GM11168 (cell line): ENCODE results near the gene SARNP.

Experiments used
- in situ Hi-C: fragments of 300-500 bp; cut with MboI; formaldehyde crosslinking; loops from one replicate; pipeline ENCODE4 v1.12.0; 2022; ENCODE audit warnings: low sequenced_read_pairs; ENCODE audit not compliant: unreplicated experiment

SARNP gene

DNA sequence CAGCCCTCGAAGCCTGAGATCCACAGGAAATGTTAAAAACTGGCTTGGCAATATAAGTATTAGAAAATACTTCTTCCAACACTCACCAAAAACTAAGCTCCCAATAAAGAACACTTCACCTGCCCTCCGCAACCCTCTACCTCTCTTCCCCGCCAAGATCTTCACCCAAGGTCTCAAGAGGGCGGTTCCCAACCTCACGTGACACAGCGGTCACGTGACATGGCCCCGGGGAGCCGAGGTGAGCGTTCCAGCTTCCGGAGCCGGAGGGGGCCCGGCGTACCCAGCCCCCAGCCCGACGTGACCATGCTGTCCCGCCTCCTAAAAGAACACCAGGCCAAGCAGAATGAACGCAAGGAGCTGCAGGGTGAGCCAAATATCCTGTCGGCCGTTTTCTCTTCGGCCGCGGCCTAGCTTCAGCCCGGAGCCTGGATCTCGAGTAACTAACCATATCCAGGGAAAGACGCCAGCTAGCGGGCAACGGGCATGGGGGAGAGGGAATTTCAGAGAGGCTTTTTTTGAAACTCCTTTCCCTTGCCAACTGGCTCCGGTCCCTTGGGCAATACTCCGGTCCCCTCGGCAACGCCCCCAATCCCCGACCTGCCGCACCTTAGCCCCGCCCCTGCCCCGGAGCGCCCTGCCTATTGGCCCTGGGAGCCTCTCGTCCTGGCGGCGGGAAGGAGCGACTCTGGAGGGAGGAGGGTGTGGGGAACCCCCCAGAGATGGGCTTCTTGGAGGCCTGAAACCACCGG, 101.5 kb downstream of the SARNP start, which contains the start of gene BLOC1S1:
BLOC1S1 (plus strand) TSS at position 214 of the 749 bp plus-strand sequence; CDS start at position 220, 6 bp downstream.
- in situ Hi-C loops = no loop called here

DNA sequence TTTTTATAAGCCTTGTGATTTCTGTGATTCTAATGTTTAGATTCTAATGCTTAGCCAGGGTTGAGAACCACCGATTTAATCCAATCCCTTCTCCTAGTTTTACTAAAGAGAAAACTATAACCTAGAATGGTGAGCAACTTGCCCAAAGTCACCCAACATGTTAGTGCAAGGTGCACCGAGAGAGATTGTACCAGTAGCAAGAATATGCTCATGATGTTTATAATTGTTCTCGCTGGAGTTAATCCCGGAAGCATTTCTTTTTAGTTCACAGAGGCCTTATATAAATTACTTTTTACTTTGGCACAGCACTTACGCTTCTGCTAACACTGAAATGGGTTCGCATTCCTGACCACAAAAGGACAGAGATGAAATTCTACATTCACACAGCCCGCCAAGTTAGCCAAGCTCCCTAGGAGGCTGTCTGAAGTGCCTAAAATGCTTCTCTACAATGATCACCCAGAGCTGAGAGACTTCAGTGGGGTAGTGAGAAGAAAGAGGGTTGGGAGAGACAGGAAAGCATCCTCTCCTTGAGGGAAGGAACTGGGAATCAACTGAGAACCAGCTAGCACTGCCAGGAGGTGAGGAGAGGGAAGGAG, 102.3 kb downstream of the SARNP start:
- in situ Hi-C loops = no loop called here

DNA sequence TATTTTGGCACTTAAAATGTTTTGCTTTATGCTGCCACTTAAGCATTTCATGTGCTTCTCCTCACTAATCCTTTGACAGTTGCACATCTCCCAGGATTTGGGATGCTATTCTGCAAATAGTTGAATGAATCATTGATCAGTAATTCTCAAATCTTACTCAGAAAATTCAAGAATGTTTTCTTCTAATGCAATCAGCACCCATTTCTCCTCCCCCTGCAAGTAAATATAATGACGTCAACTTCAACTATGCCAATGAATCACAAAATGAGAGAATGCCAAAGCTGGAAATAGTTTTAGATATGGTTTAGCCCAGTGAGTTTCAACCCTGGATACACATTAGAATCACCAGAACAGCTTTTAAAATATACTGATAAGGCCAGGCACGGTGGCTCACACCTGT, 103.8 kb downstream of the SARNP start:
- in situ Hi-C loops = no loop called here

DNA sequence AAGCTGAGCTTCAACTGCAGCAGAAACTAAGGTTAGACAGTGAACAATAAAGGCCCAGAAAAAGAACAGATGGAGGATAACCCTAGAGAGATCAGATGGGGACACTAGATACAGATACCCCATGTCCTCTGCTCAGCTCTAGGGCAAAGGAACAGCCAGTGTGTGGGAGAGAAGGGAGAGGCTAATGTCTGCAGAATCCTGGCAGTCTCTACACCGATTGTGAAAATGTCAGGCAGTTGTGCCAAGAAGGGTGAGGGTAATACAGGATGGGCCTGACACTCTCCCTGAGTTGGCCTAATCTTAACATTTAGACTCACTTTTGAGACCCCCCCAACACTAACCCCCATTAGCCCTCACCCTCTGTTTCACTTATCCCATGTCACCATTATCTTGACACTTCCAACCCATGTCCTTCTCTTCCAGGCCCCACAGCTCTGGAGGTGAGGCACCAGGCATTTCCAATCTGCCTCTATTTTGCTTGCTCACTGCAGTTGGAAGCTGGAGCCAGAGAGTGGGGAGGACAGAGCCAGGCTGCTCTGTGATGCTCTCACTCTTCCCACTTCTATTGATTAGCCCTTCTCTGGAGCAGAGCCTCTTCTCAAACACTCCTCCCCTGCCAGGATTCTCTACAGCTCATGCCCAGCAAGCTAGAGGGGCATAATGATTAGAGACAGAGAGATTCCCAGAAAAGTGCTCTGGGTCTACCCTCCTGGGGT, 104.7 kb downstream of the SARNP start:
- in situ Hi-C loops = no loop called here

DNA sequence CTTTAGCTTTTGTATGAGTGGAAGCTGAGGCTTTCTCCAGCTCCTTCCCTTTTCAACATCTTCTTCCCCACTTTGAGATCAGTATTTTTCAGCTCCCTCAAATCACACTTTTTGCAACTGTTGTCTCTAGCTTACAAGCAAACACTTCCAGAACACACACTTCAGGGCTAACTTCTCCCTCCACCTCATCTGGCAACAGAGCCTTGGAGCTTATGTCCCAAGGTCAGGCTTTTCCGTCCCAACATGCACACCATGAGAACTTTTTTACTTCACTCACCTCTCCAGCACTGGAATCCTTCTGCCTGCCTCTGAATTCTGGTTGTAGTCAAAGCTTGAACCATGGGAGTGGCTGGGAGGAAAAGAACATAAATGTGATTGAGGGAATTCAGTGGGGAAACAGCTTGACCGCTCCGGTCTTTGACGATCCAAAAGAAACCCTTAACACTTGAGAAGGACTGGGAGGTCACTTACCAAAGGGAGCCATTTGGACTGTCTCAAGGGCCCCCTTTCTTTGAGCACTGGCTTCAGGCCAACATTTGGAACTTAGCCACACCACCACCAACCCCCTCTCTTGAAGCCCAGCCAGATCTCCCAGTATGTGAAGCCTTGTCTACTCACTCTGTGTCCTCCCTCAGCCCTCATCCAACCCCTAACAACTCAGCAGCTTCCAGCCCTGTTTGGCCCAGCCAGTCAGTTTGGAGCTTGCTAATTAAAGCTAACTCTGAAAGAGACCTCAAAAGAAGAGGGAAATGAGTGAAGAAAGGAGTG, 105.6 kb downstream of the SARNP start:
- in situ Hi-C loops = no loop called here

DNA sequence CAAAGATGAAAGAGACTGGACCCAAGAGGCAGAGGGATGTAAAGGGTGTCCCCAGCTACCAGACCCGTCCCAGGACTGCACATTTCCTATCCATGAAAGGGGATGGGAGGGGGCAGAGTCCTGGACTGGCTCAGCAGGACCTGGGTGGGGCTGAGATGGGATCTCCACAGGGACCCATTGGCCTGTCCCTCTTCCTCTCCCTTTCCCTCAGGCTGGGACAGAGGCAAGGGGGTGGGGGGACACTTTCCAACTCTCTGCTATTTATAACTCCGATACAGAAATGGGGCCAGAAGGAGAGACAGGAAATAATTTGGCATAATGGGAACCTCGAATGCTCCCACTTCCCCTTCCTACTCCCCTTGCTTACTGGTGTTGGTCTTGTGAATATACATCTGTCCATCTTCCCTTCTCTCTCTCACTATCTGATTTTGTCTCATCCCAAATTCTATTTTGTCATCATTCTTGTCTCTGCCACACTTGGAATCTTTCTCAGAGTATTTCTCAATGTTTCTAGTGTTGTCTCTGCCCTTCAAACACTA, 108.8 kb downstream of the SARNP start:
- in situ Hi-C loops = no loop called here

DNA sequence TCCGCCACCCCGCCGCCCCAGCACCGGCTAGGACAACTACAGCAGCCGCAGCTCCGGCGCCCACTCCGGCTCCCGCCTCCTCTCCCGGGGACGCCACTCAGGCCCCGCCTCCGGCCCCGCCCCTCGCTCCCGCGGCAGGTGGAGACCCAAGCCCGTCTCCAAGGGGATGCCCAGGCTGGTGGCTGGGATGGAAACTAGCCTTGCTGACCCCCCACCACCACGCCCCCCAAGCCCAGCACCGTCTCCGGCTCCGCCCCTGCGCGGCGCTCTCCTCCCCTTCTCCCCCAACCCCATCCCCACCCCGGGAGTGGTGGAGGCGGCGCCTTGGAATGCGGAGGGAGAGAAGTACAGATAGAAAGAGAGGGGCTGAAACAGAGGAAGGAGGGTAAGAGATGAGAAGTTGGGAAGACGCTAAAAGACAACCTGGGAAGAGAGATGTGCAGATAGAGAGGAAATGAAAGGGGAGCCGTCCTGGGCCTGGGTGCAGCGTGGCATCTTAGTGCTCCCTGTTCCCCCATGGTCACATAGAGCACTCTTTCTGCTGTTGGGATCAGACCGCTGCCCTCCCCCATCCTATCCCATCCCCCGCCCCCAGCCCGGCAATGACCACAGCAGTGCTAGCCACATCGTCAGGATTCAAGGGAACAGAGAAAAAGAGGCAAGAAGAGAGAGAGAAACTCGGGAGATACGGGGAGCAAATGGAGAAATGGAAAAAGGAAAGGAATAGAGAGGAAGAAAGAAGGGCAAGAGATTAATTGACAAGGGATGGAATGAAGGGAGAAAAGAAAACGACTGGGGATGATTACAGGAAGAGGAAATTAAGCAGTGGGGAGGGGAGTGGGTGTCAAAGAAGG, 109.5 kb downstream of the SARNP start, which contains the start of gene ITGA7:
ITGA7 (minus strand) TSS at position 64 of the 854 bp plus-strand sequence. CDS start 222 bp downstream, outside the sequence.
- in situ Hi-C loops = no loop called here
